Choroid plexus epithelial cell (primary cell): Measurements from ENCODE around the gene EPHB2.

Source experiments
- DNase-seq: peaks from one replicate; pipeline ENCODE4 v3.0.0-alpha.2; 2010; ENCODE audit warnings: low read depth
- H3K4me3 ChIP-seq: 2 replicates; pipeline ENCODE4 v1.5.1; 2011; ENCODE audit warnings: low read depth, mild to moderate bottlenecking, control low read depth, low read length, moderate library complexity
- TF ChIP-seq, protein P1 (sequence below): conservative IDR thresholded peaks from 2 replicates; pipeline ENCODE4 v1.5.1; 2011; ENCODE audit warnings: low read depth, mild to moderate bottlenecking, control low read depth, inconsistent platforms, low read length, moderate library complexity

Gene EPHB2

DNA sequence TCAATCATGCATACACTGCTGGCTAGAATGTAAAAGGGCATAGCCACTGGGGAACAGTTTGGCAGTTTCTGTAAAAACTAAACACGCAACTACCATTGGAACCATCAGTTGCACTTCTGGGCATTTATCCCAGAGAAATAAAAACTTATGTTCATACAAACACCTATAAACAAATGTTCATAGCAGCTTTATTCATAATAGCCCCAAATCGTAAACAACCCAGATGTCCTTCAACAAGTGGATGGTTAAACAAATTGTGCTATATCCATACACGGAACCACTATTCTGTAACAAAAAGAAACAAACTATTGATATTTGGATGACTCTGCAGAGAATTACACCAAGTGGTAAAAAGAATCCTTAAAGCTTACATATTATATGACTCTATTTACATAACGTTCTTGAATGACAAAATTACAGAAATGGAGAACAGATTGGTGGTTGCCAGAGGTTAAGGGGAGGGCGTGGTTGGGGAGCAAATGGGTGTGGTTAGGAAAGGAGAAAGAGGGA is 239.2 kb downstream of the EPHB2 start:
- TF ChIP-seq, protein P1, sequence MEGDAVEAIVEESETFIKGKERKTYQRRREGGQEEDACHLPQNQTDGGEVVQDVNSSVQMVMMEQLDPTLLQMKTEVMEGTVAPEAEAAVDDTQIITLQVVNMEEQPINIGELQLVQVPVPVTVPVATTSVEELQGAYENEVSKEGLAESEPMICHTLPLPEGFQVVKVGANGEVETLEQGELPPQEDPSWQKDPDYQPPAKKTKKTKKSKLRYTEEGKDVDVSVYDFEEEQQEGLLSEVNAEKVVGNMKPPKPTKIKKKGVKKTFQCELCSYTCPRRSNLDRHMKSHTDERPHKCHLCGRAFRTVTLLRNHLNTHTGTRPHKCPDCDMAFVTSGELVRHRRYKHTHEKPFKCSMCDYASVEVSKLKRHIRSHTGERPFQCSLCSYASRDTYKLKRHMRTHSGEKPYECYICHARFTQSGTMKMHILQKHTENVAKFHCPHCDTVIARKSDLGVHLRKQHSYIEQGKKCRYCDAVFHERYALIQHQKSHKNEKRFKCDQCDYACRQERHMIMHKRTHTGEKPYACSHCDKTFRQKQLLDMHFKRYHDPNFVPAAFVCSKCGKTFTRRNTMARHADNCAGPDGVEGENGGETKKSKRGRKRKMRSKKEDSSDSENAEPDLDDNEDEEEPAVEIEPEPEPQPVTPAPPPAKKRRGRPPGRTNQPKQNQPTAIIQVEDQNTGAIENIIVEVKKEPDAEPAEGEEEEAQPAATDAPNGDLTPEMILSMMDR: no peak
- no peak overlapping the region for H3K4me3 ChIP-seq

DNA sequence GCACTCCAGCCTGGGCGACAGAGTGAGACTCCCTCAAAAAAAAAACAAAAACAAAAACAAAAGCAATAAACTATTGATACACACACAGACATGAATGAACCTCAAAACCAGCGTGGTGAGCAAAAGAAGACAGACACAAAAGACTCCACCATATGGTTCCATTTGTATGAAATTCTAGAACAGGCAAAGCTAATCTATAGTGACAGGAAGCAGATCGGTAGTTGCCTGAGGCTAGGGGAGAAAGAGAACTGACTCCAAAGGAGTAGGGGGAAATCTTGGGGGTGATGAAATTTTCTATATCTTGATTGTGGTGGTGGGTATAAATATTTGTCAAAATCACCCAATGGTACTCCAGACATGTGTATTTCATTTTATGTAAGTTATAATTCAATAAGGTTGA is 241.2 kb downstream of the EPHB2 start:
- TF ChIP-seq, protein P1: no peak
- DNase-seq: no peak
- no peak overlapping the region for H3K4me3 ChIP-seq

More for the DNA sequence above, 239.2 kb downstream of the EPHB2 start:
- no peak for DNase-seq

DNA sequence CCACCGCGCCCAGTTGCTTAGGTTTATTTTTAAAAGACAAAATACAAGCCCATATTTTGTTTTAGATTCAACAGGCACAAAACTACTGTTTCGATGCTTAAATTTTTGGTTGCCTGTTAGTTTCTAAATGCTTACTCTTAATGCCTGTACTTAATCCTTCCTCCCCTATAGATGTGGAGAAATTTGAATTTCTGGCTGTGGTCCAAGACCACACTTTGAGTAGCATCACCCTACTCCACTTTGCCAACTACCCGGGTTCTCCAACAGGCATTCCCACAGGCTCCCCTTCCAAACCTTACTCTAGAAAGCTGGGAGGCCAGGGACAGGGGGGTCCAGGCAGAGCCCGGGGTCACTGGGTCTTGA is 242.0 kb downstream of the EPHB2 start:
- TF ChIP-seq, protein P1: no peak
- no peak for DNase-seq
- no peak overlapping the region for H3K4me3 ChIP-seq

DNA sequence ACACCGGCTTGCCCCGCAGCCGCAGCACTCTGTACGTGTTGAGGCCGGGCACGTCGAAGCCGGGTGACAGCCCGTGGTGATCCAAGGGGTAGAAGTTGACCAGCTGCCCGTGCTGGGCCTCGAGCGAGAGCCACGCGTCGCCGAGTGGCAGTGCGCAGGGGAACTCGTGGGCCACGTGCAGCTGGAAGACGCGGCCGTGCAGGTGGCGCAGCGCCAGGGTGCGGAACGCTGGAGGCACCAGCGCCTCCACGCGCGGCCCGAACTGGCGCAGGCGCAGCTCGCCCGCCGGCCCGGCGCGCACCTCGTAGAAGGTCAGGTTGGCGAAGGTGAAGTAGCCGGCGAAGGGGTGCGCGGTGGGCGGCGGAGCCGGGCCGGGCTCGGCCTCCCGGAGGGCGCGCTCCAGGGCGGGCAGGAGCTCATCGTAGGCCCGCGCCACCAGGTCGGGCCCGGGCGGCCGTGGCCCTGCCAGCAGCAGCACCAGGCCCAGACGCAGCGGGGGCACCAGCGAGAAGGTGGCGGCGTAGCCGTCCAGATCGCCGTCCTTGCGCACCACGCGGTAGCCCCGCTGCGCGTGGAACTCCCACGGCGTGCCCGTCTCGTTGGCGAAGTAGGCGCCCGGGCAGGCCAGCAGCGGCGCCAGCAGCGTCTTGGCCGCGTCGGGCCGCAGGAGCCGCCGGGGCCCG is 242.6 kb downstream of the EPHB2 start:
- TF ChIP-seq, protein P1: no peak
- no peak overlapping the region for H3K4me3 ChIP-seq
- DNase-seq: no peak

DNA sequence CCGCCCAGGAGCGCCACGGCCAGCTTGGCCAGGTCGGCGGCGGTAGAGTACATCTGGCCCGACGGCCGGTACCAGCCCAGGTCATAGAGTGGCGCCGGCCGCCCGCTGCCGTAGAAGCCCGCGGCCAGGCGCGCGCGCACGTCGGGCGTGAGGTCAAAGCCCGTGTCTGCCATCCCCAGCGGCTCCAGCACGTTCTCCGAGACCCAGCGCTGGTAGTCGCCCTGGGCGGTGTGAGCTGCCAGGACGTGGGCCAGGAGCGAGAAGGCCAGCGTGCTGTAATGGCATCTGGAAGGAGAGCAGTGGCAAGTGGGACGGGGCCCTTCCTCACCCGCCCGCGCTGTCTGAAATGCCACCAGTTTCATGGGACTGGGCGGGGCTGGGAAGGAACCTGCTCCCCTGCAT is 243.1 kb downstream of the EPHB2 start:
- DNase-seq: no peak
- TF ChIP-seq, protein P1: no peak
- H3K4me3 ChIP-seq: no peak overlapping the region

DNA sequence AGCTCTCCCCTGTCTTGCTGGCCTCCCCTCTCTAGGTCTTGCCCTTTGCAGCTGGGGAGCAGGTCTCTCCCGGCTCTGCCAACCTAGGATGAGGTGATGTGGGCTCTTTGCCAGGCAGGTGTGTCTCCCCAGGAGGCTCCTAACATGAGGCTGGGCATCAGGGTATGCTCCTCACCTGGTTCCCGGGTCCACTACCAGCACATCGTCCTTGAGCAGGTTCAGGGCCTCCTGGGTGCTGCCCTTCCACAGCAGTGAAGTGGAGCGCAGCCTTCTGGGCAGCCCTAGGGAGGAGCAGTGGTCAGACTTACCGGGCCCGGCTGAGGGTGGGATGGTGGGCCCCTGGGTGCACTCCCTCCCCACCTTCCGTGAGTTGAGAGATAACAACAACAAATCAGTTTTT is 244.5 kb downstream of the EPHB2 start:
- no peak for DNase-seq
- TF ChIP-seq, protein P1: no peak
- H3K4me3 ChIP-seq: no peak overlapping the region

DNA sequence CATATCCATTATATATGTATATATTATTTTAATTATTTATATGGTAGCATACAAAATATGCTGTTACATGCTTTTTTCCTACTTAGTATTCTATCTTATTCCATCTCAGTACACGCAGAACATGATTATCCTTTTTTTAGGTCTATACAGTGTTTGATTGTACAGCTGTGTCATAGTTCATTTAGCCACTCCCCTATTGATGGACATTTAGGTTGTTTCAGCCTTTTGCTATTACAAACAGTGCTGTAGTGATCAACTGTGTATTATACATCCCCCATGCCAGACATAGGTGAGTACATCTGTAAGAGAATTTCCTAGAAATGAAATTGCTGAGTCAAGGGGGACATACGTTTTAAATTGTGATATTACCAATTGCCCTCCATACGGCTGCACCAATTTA is 246.4 kb downstream of the EPHB2 start:
- no peak overlapping the region for H3K4me3 ChIP-seq
- TF ChIP-seq, protein P1: no peak
- no peak for DNase-seq
